ENCODE measurements around the gene WBP4. TPM values are rescaled to one million over a fixed set of nuclear protein-coding genes. Genes with fewer than 3 reads are reported as not detected.

WBP4 gene
- total and polyA plus RNA-seq, 9 of the 15 experiments (the other 6 are each of a cell fraction or from before 2014, with no cell fraction given): 5.5 to 12.2 (median 7.9) TPM

DNA sequence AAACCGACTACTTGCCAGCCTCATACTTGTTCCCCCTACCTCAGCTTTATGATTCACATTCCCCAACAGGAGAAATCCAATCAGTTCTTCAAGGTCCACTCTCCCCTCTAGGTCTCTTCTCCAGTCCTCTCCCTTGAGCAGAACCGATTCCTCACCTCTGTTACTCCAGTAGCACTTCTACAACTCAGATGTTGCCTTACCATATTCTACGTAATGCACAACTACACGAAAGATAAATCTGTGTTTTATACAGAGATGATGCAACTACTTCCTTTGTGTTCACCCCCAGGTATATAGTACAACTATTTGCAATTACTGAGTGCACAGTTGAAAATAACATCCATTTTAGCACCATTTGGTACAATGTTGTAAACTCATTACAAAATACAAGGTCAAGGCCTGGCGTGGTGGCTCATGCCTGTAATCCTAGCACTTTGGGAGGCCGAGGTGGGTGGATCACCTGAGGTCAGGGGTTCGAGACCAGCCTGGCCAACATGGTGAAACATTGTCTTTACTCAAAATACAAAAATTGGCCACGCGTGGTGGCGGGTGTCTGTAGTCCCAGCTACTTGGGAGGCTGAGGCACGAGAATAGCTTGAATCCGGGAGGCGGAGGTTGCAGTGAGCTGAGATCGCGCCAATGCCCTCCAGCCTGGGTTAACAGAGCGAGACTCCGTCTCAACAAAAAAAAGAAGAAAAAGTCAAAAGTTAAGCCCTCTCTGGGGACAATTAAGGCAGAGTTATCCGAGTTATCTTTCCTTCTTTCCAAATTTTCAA lies 2.8 kb upstream of the WBP4 start:
- in situ Hi-C loops (cut with MboI) (loop anchor here (25.0 kb wide), 1 partner anchor 271 kb away; the partner anchor contains the start of gene SLC25A15), intact Hi-C loops (cut with micrococcal nuclease) (no loop called here)
- H3K9me3 ChIP-seq (replicated peaks; ENCODE audit: control insufficient read depth, insufficient read depth, low read depth, low read length): no peaks in the 10 kb centered on the region
- no peaks in the 10 kb centered on the region; the same call in 2 of the 3 replicates for H3K36me3 ChIP-seq (ENCODE audit: control insufficient read depth, insufficient read depth, low read length)
- ChIA-PET POLR2A (interaction anchor here (0.5 to 1.1 kb wide), 3 partner anchors 38 to 1255 kb away, joined by 3 read pairs; no protein-coding TSS in a partner anchor), CTCF (ENCODE audit: low intra/inter-chr PET ratio) (no interaction called here)
- H3K4me1 ChIP-seq (replicated peaks in 1 of 2; ENCODE audit: control insufficient read depth in 2 of 2, insufficient read depth in 2 of 2, low read length in 2 of 2): peaks cover 9 to 37% of the 10 kb centered on the region in 2 experiments; a peak in 3 of 5 replicates
- H3K4me3 ChIP-seq: peak overlapping the region; percentile 60
- ATAC-seq: no peak
- no peaks in the 10 kb centered on the region for H3K9me1 ChIP-seq (ENCODE audit: control insufficient read depth, insufficient read depth, low read length)
- H2AFZ ChIP-seq (ENCODE audit: low read depth, low read length): peak overlapping the region; percentile 99
- 10% methylated on average over 18 of the region's 18 CpGs for WGBS (ENCODE audit: insufficient coverage, low coverage, missing lambda C conversion rate)
- peaks cover 93% of the 10 kb centered on the region for H3K79me2 ChIP-seq (ENCODE audit: control insufficient read depth, insufficient read depth, low read length)
- no peaks in the 10 kb centered on the region for H3K27me3 ChIP-seq (ENCODE audit: control insufficient read depth in 2 of 2, insufficient read depth in 2 of 2, low read length in 2 of 2)
- peak overlapping the region; percentile 88 to 94 for H3K9ac ChIP-seq (ENCODE audit: insufficient read depth in 1 of 2, low read depth in 2 of 2, low read length in 2 of 2)
- H3K4me2 ChIP-seq (ENCODE audit: insufficient read depth, low read length): peak overlapping the region; percentile 88
- DNase-seq (ENCODE audit: extremely low read depth in 1 of 4, low spot score in 3 of 4): peak in 1 of 4 experiments; percentile 18
- BruUV-seq (replicated peaks): no TSS peak
- no peaks in the 10 kb centered on the region for H4K20me1 ChIP-seq (replicated peaks; ENCODE audit: control insufficient read depth, insufficient read depth, low read length)
- H3K27ac ChIP-seq (ENCODE audit: extremely low read depth, low read depth, low read length): peak overlapping the region; percentile 96
- FAIRE-seq: no peak
- TF ChIP-seq CEBPG (CRISPR knock-in tag; IDR thresholded peaks at IDR 0.05) (peak; percentile 63; the same call in 1 of the 2 replicates), CEBPG (tag; conservative IDR thresholded peaks at IDR 0.05 in 1 of 2, IDR thresholded peaks at IDR 0.05 in 1 of 2) (peak; percentile 63 to 65), DIDO1 (tag; IDR thresholded peaks at IDR 0.05; ENCODE audit: low read depth) (no peak), SMC3 (conservative IDR thresholded peaks at IDR 0.05; ENCODE audit: insufficient read depth, low read depth, low read length) (no peak), ARID1B (IDR thresholded peaks at IDR 0.05) (0 out of 2 replicates have a peak, but pooled peaks have one; percentile 6), HDAC6 (IDR thresholded peaks at IDR 0.05; ENCODE audit: low read depth, low read length) (no peak), ZNF644 (tag; IDR thresholded peaks at IDR 0.05; ENCODE audit: low read depth) (no peak), HNRNPUL1 (IDR thresholded peaks at IDR 0.05; ENCODE audit: low read length) (no peak), SREBF2 (CRISPR knock-in tag; IDR thresholded peaks at IDR 0.05) (no peak), RBM15 (IDR thresholded peaks at IDR 0.05; ENCODE audit: insufficient read depth, low read length) (no peak), SMARCA5 (IDR thresholded peaks at IDR 0.05) (0 out of 2 replicates have a peak, but pooled peaks have one; percentile 31), ATF7 (IDR thresholded peaks at IDR 0.05) (0 out of 2 replicates have a peak, but pooled peaks have one; percentile 14), L3MBTL2 (IDR thresholded peaks at IDR 0.05) (0 out of 2 replicates have a peak, but pooled peaks have one; percentile 13), PTBP1 (IDR thresholded peaks at IDR 0.05; ENCODE audit: low read depth, low read length) (no peak), MAFK (IDR thresholded peaks at IDR 0.05; ENCODE audit: low read length) (no peak), ZNF785 (CRISPR knock-in tag; IDR thresholded peaks at IDR 0.05) (no peak), ADNP (tag; IDR thresholded peaks at IDR 0.05) (peak; percentile 91)
- TF ChIP-seq, protein P1, sequence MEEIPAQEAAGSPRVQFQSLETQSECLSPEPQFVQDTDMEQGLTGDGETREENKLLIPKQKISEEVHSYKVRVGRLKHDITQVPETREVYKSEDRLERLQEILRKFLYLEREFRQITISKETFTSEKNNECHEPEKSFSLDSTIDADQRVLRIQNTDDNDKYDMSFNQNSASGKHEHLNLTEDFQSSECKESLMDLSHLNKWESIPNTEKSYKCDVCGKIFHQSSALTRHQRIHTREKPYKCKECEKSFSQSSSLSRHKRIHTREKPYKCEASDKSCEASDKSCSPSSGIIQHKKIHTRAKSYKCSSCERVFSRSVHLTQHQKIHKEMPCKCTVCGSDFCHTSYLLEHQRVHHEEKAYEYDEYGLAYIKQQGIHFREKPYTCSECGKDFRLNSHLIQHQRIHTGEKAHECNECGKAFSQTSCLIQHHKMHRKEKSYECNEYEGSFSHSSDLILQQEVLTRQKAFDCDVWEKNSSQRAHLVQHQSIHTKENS (CRISPR knock-in tag; IDR thresholded peaks at IDR 0.05): no peak
- TF ChIP-seq, protein P2, sequence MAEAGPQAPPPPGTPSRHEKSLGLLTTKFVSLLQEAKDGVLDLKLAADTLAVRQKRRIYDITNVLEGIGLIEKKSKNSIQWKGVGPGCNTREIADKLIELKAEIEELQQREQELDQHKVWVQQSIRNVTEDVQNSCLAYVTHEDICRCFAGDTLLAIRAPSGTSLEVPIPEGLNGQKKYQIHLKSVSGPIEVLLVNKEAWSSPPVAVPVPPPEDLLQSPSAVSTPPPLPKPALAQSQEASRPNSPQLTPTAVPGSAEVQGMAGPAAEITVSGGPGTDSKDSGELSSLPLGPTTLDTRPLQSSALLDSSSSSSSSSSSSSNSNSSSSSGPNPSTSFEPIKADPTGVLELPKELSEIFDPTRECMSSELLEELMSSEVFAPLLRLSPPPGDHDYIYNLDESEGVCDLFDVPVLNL (CRISPR knock-in tag; IDR thresholded peaks at IDR 0.05; ENCODE audit: low read depth): no peak
- TF ChIP-seq, protein P3, sequence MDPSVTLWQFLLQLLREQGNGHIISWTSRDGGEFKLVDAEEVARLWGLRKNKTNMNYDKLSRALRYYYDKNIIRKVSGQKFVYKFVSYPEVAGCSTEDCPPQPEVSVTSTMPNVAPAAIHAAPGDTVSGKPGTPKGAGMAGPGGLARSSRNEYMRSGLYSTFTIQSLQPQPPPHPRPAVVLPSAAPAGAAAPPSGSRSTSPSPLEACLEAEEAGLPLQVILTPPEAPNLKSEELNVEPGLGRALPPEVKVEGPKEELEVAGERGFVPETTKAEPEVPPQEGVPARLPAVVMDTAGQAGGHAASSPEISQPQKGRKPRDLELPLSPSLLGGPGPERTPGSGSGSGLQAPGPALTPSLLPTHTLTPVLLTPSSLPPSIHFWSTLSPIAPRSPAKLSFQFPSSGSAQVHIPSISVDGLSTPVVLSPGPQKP (CRISPR knock-in tag; IDR thresholded peaks at IDR 0.05): no peak

All from K562 (cell line).